Measurements from ENCODE around the gene ADRA2B.

Gene ADRA2B

GRCh38 chr2:96111257-96111640, 5.1 kb downstream of the ADRA2B start:
- Histone ChIP-seq H3K36me3 (ENCODE audit: control insufficient read depth, insufficient read depth, low read length) (no peaks in the 10 kb centered on the region), H3K27me3 (ENCODE audit: control insufficient read depth, insufficient read depth, low read length) (peaks cover 10% of the 10 kb centered on the region), H3K4me1 (ENCODE audit: control insufficient read depth, insufficient read depth, low read length) (peaks cover 3% of the 10 kb centered on the region), H3K9ac (ENCODE audit: low read depth, low read length) (no peak overlapping the region), H3K9me3 (ENCODE audit: control insufficient read depth, insufficient read depth, low read length) (no peaks in the 10 kb centered on the region), H3K4me3 (ENCODE audit: low read depth, low read length) (no peak overlapping the region)

GRCh38 chr2:96110621-96111256, 5.6 kb downstream of the ADRA2B start:
- Histone ChIP-seq H3K4me1 (ENCODE audit: control insufficient read depth, insufficient read depth, low read length) (peaks cover 3% of the 10 kb centered on the region), H3K36me3 (ENCODE audit: control insufficient read depth, insufficient read depth, low read length) (no peaks in the 10 kb centered on the region), H3K4me3 (ENCODE audit: low read depth, low read length) (no peak overlapping the region), H3K9me3 (ENCODE audit: control insufficient read depth, insufficient read depth, low read length) (no peaks in the 10 kb centered on the region), H3K27me3 (ENCODE audit: control insufficient read depth, insufficient read depth, low read length) (peaks cover 8% of the 10 kb centered on the region), H3K9ac (ENCODE audit: low read depth, low read length) (no peak overlapping the region)

- H3K27me3 ChIP-seq (ENCODE audit: control insufficient read depth, insufficient read depth, low read length) = peaks cover 1% of the 10 kb centered on the region
- H3K36me3 ChIP-seq (ENCODE audit: control insufficient read depth, insufficient read depth, low read length) = no peaks in the 10 kb centered on the region
- H3K4me1 ChIP-seq (ENCODE audit: control insufficient read depth, insufficient read depth, low read length) = peaks cover 3% of the 10 kb centered on the region
- H3K4me3 ChIP-seq (ENCODE audit: low read depth, low read length) = no peak overlapping the region
- H3K9ac ChIP-seq (ENCODE audit: low read depth, low read length) = no peak overlapping the region
- no peaks in the 10 kb centered on the region for H3K9me3 ChIP-seq (ENCODE audit: control insufficient read depth, insufficient read depth, low read length)
Measured at GRCh38 chr2:96109931-96110511, 6.3 kb downstream of the ADRA2B start.

- peaks cover 3% of the 10 kb centered on the region for H3K4me1 ChIP-seq (ENCODE audit: control insufficient read depth, insufficient read depth, low read length)
- H3K4me3 ChIP-seq (ENCODE audit: low read depth, low read length) = no peak overlapping the region
- H3K27me3 ChIP-seq (ENCODE audit: control insufficient read depth, insufficient read depth, low read length) = no peaks in the 10 kb centered on the region
- no peaks in the 10 kb centered on the region for H3K36me3 ChIP-seq (ENCODE audit: control insufficient read depth, insufficient read depth, low read length)
- H3K9me3 ChIP-seq (ENCODE audit: control insufficient read depth, insufficient read depth, low read length) = no peaks in the 10 kb centered on the region
- H3K9ac ChIP-seq (ENCODE audit: low read depth, low read length) = peak overlapping the region; percentile 47
Measured at GRCh38 chr2:96109361-96109680, 7.0 kb downstream of the ADRA2B start.

GRCh38 chr2:96108541-96109360, 7.6 kb downstream of the ADRA2B start:
- Histone ChIP-seq H3K9me3 (ENCODE audit: control insufficient read depth, insufficient read depth, low read length) (no peaks in the 10 kb centered on the region), H3K4me3 (ENCODE audit: low read depth, low read length) (peak overlapping the region; percentile 3), H3K36me3 (ENCODE audit: control insufficient read depth, insufficient read depth, low read length) (no peaks in the 10 kb centered on the region), H3K9ac (ENCODE audit: low read depth, low read length) (peak overlapping the region; percentile 47), H3K27me3 (ENCODE audit: control insufficient read depth, insufficient read depth, low read length) (no peaks in the 10 kb centered on the region), H3K4me1 (ENCODE audit: control insufficient read depth, insufficient read depth, low read length) (peaks cover 3% of the 10 kb centered on the region)

- Histone ChIP-seq H3K27me3 (ENCODE audit: control insufficient read depth, insufficient read depth, low read length) (no peaks in the 10 kb centered on the region), H3K36me3 (ENCODE audit: control insufficient read depth, insufficient read depth, low read length) (no peaks in the 10 kb centered on the region), H3K4me3 (ENCODE audit: low read depth, low read length) (peak overlapping the region; percentile 3), H3K9me3 (ENCODE audit: control insufficient read depth, insufficient read depth, low read length) (no peaks in the 10 kb centered on the region), H3K4me1 (ENCODE audit: control insufficient read depth, insufficient read depth, low read length) (peaks cover 3% of the 10 kb centered on the region), H3K9ac (ENCODE audit: low read depth, low read length) (peak overlapping the region; percentile 47)
Measured at GRCh38 chr2:96108151-96108540, 8.2 kb downstream of the ADRA2B start.

- Histone ChIP-seq H3K4me1 (ENCODE audit: control insufficient read depth, insufficient read depth, low read length) (peaks cover 3% of the 10 kb centered on the region), H3K27me3 (ENCODE audit: control insufficient read depth, insufficient read depth, low read length) (no peaks in the 10 kb centered on the region), H3K9me3 (ENCODE audit: control insufficient read depth, insufficient read depth, low read length) (no peaks in the 10 kb centered on the region), H3K36me3 (ENCODE audit: control insufficient read depth, insufficient read depth, low read length) (no peaks in the 10 kb centered on the region), H3K9ac (ENCODE audit: low read depth, low read length) (no peak overlapping the region), H3K4me3 (ENCODE audit: low read depth, low read length) (no peak overlapping the region)
Measured at GRCh38 chr2:96107708-96108065, 8.7 kb downstream of the ADRA2B start.

GRCh38 chr2:96106991-96107707, 9.2 kb downstream of the ADRA2B start:
- H3K4me3 ChIP-seq (ENCODE audit: low read depth, low read length) = no peak overlapping the region
- peaks cover 3% of the 10 kb centered on the region for H3K4me1 ChIP-seq (ENCODE audit: control insufficient read depth, insufficient read depth, low read length)
- no peaks in the 10 kb centered on the region for H3K27me3 ChIP-seq (ENCODE audit: control insufficient read depth, insufficient read depth, low read length)
- H3K9me3 ChIP-seq (ENCODE audit: control insufficient read depth, insufficient read depth, low read length) = no peaks in the 10 kb centered on the region
- H3K36me3 ChIP-seq (ENCODE audit: control insufficient read depth, insufficient read depth, low read length) = no peaks in the 10 kb centered on the region
- no peak overlapping the region for H3K9ac ChIP-seq (ENCODE audit: low read depth, low read length)

GRCh38 chr2:96105994-96106715, 10.2 kb downstream of the ADRA2B start:
- no peak overlapping the region for H3K9ac ChIP-seq (ENCODE audit: low read depth, low read length)
- H3K4me3 ChIP-seq (ENCODE audit: low read depth, low read length) = no peak overlapping the region
- no peaks in the 10 kb centered on the region for H3K9me3 ChIP-seq (ENCODE audit: control insufficient read depth, insufficient read depth, low read length)
- H3K36me3 ChIP-seq (ENCODE audit: control insufficient read depth, insufficient read depth, low read length) = no peaks in the 10 kb centered on the region
- H3K4me1 ChIP-seq (ENCODE audit: control insufficient read depth, insufficient read depth, low read length) = peaks cover 3% of the 10 kb centered on the region
- H3K27me3 ChIP-seq (ENCODE audit: control insufficient read depth, insufficient read depth, low read length) = no peaks in the 10 kb centered on the region

- H3K9ac ChIP-seq (ENCODE audit: low read depth, low read length) = no peak overlapping the region
- H3K27me3 ChIP-seq (ENCODE audit: control insufficient read depth, insufficient read depth, low read length) = no peaks in the 10 kb centered on the region
- H3K9me3 ChIP-seq (ENCODE audit: control insufficient read depth, insufficient read depth, low read length) = no peaks in the 10 kb centered on the region
- H3K4me3 ChIP-seq (ENCODE audit: low read depth, low read length) = no peak overlapping the region
- H3K36me3 ChIP-seq (ENCODE audit: control insufficient read depth, insufficient read depth, low read length) = no peaks in the 10 kb centered on the region
- peaks cover 3% of the 10 kb centered on the region for H3K4me1 ChIP-seq (ENCODE audit: control insufficient read depth, insufficient read depth, low read length)
Measured at GRCh38 chr2:96105152-96105915, 11.0 kb downstream of the ADRA2B start.

GRCh38 chr2:96104487-96104861, 11.9 kb downstream of the ADRA2B start:
- Histone ChIP-seq H3K27me3 (ENCODE audit: control insufficient read depth, insufficient read depth, low read length) (no peaks in the 10 kb centered on the region), H3K9me3 (ENCODE audit: control insufficient read depth, insufficient read depth, low read length) (no peaks in the 10 kb centered on the region), H3K4me3 (ENCODE audit: low read depth, low read length) (no peak overlapping the region), H3K36me3 (ENCODE audit: control insufficient read depth, insufficient read depth, low read length) (no peaks in the 10 kb centered on the region), H3K4me1 (ENCODE audit: control insufficient read depth, insufficient read depth, low read length) (peaks cover 3% of the 10 kb centered on the region), H3K9ac (ENCODE audit: low read depth, low read length) (no peak overlapping the region)

Measured in iPS-15b (cell line).